Measurements from ENCODE around the gene PDE9A.

PDE9A gene

GRCh38 chr21:42768324-42769121 lies 115.1 kb downstream of the PDE9A start:
- no peak for DNase-seq (ENCODE audit: low read depth in 1 of 2, low spot score in 1 of 2)

GRCh38 chr21:42769183-42769819 lies 115.9 kb downstream of the PDE9A start:
- no peak for DNase-seq (ENCODE audit: low read depth in 1 of 2, low spot score in 1 of 2)

- DNase-seq (ENCODE audit: low read depth in 1 of 2, low spot score in 1 of 2) = no peak
Measured at GRCh38 chr21:42769820-42770716, 116.6 kb downstream of the PDE9A start.

GRCh38 chr21:42770717-42771502 lies 117.5 kb downstream of the PDE9A start:
- no peak for DNase-seq (ENCODE audit: low read depth in 1 of 2, low spot score in 1 of 2)

GRCh38 chr21:42771503-42771805 lies 118.0 kb downstream of the PDE9A start:
- DNase-seq (ENCODE audit: low read depth in 1 of 2, low spot score in 1 of 2) = no peak

- no peak for DNase-seq (ENCODE audit: low read depth in 1 of 2, low spot score in 1 of 2)
Measured at GRCh38 chr21:42775123-42775522, 121.7 kb downstream of the PDE9A start.

- DNase-seq (ENCODE audit: low read depth in 1 of 2, low spot score in 1 of 2) = no peak
Measured at GRCh38 chr21:42775891-42776290, 122.5 kb downstream of the PDE9A start.

GRCh38 chr21:42777064-42777756 lies 123.8 kb downstream of the PDE9A start:
- no peak for DNase-seq (ENCODE audit: low read depth in 1 of 2, low spot score in 1 of 2)

- DNase-seq (ENCODE audit: low read depth in 1 of 2, low spot score in 1 of 2) = no peak
Measured at GRCh38 chr21:42777757-42778344, 124.4 kb downstream of the PDE9A start.

- no peak for DNase-seq (ENCODE audit: low read depth in 1 of 2, low spot score in 1 of 2)
Measured at GRCh38 chr21:42779431-42779861, 126.0 kb downstream of the PDE9A start.

GRCh38 chr21:42780617-42781016 lies 127.2 kb downstream of the PDE9A start:
- no peak for DNase-seq (ENCODE audit: low read depth in 1 of 2, low spot score in 1 of 2)

- DNase-seq (ENCODE audit: low read depth in 1 of 2, low spot score in 1 of 2) = no peak
Measured at GRCh38 chr21:42781150-42781970, 127.9 kb downstream of the PDE9A start.

- DNase-seq (ENCODE audit: low read depth in 1 of 2, low spot score in 1 of 2) = no peak
Measured at GRCh38 chr21:42781971-42782722, 128.7 kb downstream of the PDE9A start.

GRCh38 chr21:42782723-42783242 lies 129.4 kb downstream of the PDE9A start:
- DNase-seq (ENCODE audit: low read depth in 1 of 2, low spot score in 1 of 2) = no peak

GRCh38 chr21:42784276-42784675 lies 130.9 kb downstream of the PDE9A start:
- no peak for DNase-seq (ENCODE audit: low read depth in 1 of 2, low spot score in 1 of 2)

GRCh38 chr21:42784896-42785451 lies 131.6 kb downstream of the PDE9A start:
- DNase-seq (ENCODE audit: low read depth in 1 of 2, low spot score in 1 of 2) = no peak

- no peak for DNase-seq (ENCODE audit: low read depth in 1 of 2, low spot score in 1 of 2)
Measured at GRCh38 chr21:42785666-42786427, 132.4 kb downstream of the PDE9A start.

Data from activated CD4-positive, alpha-beta T cell treated with anti-CD3 and anti-CD28 coated beads, Interleukin-2, amount 50 U/mL, for 24 hours (primary cell).